ENCODE data around the gene MOV10. TPM values are rescaled to one million over a fixed set of nuclear protein-coding genes. Genes with fewer than 3 reads are reported as not detected.

MOV10 gene
- total and polyA plus RNA-seq, 2 of the 13 experiments (the other 11 are each of a cell fraction or from before 2014, with no cell fraction given): 56.4 to 58.2 TPM

DNA sequence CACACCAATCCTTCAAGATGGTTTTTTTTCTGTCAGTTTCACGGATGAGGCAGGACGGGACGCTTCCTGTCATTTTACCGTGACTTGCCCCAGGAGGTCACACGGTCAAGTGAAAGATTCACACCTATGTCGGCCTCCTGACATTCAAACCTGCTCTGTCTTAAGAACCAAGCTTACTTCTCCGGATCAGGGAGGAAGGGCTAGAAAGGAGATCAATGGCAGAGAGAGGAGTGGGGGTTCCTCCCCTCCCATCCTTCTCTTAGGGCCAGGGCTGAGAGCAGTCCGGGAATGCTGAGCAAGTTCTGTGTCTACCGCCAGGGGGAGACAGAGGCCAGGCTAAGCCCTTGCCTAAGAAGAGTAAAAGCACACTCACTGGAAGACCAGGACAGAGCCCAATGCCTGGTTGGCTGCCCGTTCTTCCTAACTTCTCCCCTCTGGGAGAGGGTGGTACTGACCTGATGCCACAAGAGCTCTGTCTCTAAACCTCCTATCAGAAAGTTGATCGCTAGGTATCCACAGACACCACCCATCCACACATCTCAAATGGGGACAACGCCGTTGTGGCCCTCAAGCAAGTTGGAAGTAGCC is 41.8 kb downstream of the MOV10 start (continued):
- TF ChIP-seq, protein P1, sequence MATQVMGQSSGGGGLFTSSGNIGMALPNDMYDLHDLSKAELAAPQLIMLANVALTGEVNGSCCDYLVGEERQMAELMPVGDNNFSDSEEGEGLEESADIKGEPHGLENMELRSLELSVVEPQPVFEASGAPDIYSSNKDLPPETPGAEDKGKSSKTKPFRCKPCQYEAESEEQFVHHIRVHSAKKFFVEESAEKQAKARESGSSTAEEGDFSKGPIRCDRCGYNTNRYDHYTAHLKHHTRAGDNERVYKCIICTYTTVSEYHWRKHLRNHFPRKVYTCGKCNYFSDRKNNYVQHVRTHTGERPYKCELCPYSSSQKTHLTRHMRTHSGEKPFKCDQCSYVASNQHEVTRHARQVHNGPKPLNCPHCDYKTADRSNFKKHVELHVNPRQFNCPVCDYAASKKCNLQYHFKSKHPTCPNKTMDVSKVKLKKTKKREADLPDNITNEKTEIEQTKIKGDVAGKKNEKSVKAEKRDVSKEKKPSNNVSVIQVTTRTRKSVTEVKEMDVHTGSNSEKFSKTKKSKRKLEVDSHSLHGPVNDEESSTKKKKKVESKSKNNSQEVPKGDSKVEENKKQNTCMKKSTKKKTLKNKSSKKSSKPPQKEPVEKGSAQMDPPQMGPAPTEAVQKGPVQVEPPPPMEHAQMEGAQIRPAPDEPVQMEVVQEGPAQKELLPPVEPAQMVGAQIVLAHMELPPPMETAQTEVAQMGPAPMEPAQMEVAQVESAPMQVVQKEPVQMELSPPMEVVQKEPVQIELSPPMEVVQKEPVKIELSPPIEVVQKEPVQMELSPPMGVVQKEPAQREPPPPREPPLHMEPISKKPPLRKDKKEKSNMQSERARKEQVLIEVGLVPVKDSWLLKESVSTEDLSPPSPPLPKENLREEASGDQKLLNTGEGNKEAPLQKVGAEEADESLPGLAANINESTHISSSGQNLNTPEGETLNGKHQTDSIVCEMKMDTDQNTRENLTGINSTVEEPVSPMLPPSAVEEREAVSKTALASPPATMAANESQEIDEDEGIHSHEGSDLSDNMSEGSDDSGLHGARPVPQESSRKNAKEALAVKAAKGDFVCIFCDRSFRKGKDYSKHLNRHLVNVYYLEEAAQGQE (IDR thresholded peaks at IDR 0.05; ENCODE audit: borderline replicate concordance in 1 of 2, low read depth in 1 of 2, low read length in 2 of 2): no peak
- TF ChIP-seq SNAPC2 (CRISPR knock-in tag; IDR thresholded peaks at IDR 0.05) (no peak), ZNF75D (CRISPR knock-in tag; IDR thresholded peaks at IDR 0.05; ENCODE audit: borderline replicate concordance) (no peak), SMARCE1 (IDR thresholded peaks at IDR 0.05; ENCODE audit: borderline replicate concordance) (no peak), TBX3 (IDR thresholded peaks at IDR 0.05; ENCODE audit: borderline replicate concordance) (no peak), ADNP (CRISPR knock-in tag; IDR thresholded peaks at IDR 0.05) (no peak), ZNF282 (IDR thresholded peaks at IDR 0.05; ENCODE audit: partially characterized antibody) (no peak), FOXP1 (IDR thresholded peaks at IDR 0.05) (no peak), FOXP1 (CRISPR knock-in tag; IDR thresholded peaks at IDR 0.05) (no peak), HMG20B (CRISPR knock-in tag; conservative IDR thresholded peaks at IDR 0.05) (no peak), ESRRA (CRISPR knock-in tag; IDR thresholded peaks at IDR 0.05; ENCODE audit: low read depth) (no peak), IKZF4 (CRISPR knock-in tag; IDR thresholded peaks at IDR 0.05; ENCODE audit: borderline replicate concordance, low read depth, not compliant biosample characterization) (no peak)
- TF ChIP-seq, protein P2, sequence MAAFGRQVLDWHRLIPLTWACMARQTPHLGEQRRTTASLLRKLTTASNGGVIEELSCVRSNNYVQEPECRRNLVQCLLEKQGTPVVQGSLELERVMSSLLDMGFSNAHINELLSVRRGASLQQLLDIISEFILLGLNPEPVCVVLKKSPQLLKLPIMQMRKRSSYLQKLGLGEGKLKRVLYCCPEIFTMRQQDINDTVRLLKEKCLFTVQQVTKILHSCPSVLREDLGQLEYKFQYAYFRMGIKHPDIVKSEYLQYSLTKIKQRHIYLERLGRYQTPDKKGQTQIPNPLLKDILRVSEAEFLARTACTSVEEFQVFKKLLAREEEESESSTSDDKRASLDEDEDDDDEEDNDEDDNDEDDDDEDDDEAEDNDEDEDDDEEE (CRISPR knock-in tag; IDR thresholded peaks at IDR 0.05): no peak
- TF ChIP-seq, protein P3, sequence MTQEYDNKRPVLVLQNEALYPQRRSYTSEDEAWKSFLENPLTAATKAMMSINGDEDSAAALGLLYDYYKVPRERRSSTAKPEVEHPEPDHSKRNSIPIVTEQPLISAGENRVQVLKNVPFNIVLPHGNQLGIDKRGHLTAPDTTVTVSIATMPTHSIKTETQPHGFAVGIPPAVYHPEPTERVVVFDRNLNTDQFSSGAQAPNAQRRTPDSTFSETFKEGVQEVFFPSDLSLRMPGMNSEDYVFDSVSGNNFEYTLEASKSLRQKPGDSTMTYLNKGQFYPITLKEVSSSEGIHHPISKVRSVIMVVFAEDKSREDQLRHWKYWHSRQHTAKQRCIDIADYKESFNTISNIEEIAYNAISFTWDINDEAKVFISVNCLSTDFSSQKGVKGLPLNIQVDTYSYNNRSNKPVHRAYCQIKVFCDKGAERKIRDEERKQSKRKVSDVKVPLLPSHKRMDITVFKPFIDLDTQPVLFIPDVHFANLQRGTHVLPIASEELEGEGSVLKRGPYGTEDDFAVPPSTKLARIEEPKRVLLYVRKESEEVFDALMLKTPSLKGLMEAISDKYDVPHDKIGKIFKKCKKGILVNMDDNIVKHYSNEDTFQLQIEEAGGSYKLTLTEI (CRISPR knock-in tag; conservative IDR thresholded peaks at IDR 0.05): no peak
- TF ChIP-seq, protein P4, sequence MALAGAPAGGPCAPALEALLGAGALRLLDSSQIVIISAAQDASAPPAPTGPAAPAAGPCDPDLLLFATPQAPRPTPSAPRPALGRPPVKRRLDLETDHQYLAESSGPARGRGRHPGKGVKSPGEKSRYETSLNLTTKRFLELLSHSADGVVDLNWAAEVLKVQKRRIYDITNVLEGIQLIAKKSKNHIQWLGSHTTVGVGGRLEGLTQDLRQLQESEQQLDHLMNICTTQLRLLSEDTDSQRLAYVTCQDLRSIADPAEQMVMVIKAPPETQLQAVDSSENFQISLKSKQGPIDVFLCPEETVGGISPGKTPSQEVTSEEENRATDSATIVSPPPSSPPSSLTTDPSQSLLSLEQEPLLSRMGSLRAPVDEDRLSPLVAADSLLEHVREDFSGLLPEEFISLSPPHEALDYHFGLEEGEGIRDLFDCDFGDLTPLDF (CRISPR knock-in tag; IDR thresholded peaks at IDR 0.05): no peak
- TF ChIP-seq, protein P5, sequence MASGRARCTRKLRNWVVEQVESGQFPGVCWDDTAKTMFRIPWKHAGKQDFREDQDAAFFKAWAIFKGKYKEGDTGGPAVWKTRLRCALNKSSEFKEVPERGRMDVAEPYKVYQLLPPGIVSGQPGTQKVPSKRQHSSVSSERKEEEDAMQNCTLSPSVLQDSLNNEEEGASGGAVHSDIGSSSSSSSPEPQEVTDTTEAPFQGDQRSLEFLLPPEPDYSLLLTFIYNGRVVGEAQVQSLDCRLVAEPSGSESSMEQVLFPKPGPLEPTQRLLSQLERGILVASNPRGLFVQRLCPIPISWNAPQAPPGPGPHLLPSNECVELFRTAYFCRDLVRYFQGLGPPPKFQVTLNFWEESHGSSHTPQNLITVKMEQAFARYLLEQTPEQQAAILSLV (CRISPR knock-in tag; IDR thresholded peaks at IDR 0.05; ENCODE audit: borderline replicate concordance): peak; percentile 35; the same call in 1 of the 2 replicates
- TF ChIP-seq, protein P6, sequence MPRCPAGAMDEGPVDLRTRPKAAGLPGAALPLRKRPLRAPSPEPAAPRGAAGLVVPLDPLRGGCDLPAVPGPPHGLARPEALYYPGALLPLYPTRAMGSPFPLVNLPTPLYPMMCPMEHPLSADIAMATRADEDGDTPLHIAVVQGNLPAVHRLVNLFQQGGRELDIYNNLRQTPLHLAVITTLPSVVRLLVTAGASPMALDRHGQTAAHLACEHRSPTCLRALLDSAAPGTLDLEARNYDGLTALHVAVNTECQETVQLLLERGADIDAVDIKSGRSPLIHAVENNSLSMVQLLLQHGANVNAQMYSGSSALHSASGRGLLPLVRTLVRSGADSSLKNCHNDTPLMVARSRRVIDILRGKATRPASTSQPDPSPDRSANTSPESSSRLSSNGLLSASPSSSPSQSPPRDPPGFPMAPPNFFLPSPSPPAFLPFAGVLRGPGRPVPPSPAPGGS (CRISPR knock-in tag; IDR thresholded peaks at IDR 0.05): no peak
